ENCODE results near the gene PTPN4.

PTPN4 gene

DNA sequence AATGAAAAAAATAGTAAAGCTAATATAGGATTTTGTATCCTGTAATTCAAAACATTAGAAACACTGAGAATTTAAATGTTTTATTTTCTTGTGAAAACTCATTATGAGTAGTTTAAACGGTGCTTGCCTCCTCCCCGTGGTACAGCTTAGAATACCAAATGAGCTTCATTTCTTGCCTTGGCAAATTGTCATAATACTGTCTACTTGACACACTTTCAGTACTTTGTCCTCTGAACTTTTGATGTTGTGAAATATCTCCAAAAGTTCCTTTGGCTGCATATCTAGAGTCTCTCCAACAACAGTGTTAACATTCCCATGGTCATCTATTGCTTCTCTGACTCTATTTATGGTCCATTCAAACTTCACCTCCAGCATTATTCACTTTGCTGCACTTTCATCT is 191.2 kb downstream of the PTPN4 start:
- Histone ChIP-seq H3K4me2 (ENCODE audit: low read depth, low read length, poor library complexity, severe bottlenecking) (no peak overlapping the region), H4K20me1 (ENCODE audit: insufficient read depth, low read length, poor library complexity, severe bottlenecking) (no peaks in the 10 kb centered on the region), H3K36me3 (ENCODE audit: insufficient read depth, low read length) (peaks cover 26% of the 10 kb centered on the region), H3K9ac (ENCODE audit: low read depth, low read length, poor library complexity, severe bottlenecking) (no peak overlapping the region), H2AFZ (ENCODE audit: low read length) (no peak overlapping the region), H3K4me1 (ENCODE audit: insufficient read depth, low read length, poor library complexity, severe bottlenecking) (no peaks in the 10 kb centered on the region), H3K9me3 (ENCODE audit: insufficient read depth, low read depth, low read length) (no peaks in the 10 kb centered on the region), H3K79me2 (ENCODE audit: insufficient read depth, low read length) (no peaks in the 10 kb centered on the region), H3K9me2 (replicated peaks; ENCODE audit: low read depth, low read length) (no peaks in the 10 kb centered on the region), H3K4me3 (ENCODE audit: low read length, poor library complexity, severe bottlenecking) (no peak overlapping the region), H3K27me3 (ENCODE audit: insufficient read depth, low read length, poor library complexity, severe bottlenecking) (no peaks in the 10 kb centered on the region), H3F3A (ENCODE audit: low read depth) (no peaks in the 10 kb centered on the region)
- TF ChIP-seq, protein P1, sequence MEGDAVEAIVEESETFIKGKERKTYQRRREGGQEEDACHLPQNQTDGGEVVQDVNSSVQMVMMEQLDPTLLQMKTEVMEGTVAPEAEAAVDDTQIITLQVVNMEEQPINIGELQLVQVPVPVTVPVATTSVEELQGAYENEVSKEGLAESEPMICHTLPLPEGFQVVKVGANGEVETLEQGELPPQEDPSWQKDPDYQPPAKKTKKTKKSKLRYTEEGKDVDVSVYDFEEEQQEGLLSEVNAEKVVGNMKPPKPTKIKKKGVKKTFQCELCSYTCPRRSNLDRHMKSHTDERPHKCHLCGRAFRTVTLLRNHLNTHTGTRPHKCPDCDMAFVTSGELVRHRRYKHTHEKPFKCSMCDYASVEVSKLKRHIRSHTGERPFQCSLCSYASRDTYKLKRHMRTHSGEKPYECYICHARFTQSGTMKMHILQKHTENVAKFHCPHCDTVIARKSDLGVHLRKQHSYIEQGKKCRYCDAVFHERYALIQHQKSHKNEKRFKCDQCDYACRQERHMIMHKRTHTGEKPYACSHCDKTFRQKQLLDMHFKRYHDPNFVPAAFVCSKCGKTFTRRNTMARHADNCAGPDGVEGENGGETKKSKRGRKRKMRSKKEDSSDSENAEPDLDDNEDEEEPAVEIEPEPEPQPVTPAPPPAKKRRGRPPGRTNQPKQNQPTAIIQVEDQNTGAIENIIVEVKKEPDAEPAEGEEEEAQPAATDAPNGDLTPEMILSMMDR (conservative IDR thresholded peaks at IDR 0.05; ENCODE audit: low read length) = no peak
- no peak for TF ChIP-seq EZH2phosphoT487 (IDR thresholded peaks at IDR 0.05; ENCODE audit: borderline replicate concordance)

DNA sequence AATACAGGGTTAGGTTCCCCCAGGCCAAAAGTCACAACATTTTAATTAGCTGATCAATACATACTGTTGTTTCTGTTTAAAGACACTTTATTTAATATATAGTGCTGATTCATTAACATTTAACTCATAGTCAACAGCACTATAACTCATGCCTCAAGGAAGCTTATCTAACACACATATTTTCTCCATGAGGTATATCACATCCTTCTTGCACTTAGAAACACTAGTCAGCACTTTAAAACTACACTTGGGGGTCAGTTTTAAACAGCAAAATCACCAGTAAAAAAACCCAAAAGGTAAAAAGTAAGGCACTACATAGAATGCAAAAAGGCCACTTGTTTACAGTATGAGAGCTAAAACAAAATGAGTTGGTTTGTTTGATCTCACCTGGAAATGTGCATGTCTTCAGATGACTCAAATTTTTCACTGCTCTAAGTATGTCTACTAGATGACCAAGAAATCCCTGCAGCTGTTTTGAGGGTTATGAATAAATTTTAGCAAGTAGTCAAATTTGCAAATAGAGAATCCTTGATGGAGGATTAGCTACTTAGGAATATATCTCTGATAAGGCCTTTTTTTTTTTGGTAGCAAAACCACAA is 199.0 kb downstream of the PTPN4 start:
- Histone ChIP-seq H3K9ac (ENCODE audit: low read depth, low read length, poor library complexity, severe bottlenecking) (no peak overlapping the region), H3K4me3 (ENCODE audit: low read length, poor library complexity, severe bottlenecking) (no peak overlapping the region), H3K79me2 (ENCODE audit: insufficient read depth, low read length) (no peaks in the 10 kb centered on the region), H3K36me3 (ENCODE audit: insufficient read depth, low read length) (peaks cover 61% of the 10 kb centered on the region), H3F3A (ENCODE audit: low read depth) (no peaks in the 10 kb centered on the region), H3K9me3 (ENCODE audit: insufficient read depth, low read depth, low read length) (peaks cover 5% of the 10 kb centered on the region; the same call in 1 of the 2 replicates), H3K4me1 (ENCODE audit: insufficient read depth, low read length, poor library complexity, severe bottlenecking) (no peaks in the 10 kb centered on the region), H3K27me3 (ENCODE audit: insufficient read depth, low read length, poor library complexity, severe bottlenecking) (no peaks in the 10 kb centered on the region), H3K9me2 (replicated peaks; ENCODE audit: low read depth, low read length) (no peaks in the 10 kb centered on the region), H3K4me2 (ENCODE audit: low read depth, low read length, poor library complexity, severe bottlenecking) (no peak overlapping the region), H4K20me1 (ENCODE audit: insufficient read depth, low read length, poor library complexity, severe bottlenecking) (no peaks in the 10 kb centered on the region), H2AFZ (ENCODE audit: low read length) (no peak overlapping the region)
- TF ChIP-seq, protein P1 (conservative IDR thresholded peaks at IDR 0.05; ENCODE audit: low read length) = no peak
- TF ChIP-seq EZH2phosphoT487 (IDR thresholded peaks at IDR 0.05; ENCODE audit: borderline replicate concordance) = no peak

DNA sequence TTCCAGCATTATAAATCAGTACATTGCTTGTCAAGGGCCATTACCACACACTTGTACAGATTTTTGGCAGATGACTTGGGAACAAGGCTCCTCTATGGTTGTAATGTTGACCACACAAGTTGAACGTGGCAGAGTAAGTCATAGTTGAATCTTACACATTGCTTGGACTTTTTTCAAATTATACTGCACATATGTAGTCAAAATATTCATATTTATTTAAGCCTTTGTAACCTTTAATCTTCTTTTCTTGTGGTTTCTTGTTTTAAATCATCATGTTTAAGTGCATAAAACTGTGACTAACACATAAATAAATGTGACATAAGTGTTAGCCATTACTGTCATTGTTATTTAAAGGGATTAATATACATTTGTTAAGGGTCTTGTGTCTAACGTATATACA is 201.1 kb downstream of the PTPN4 start:
- peaks cover 5% of the 10 kb centered on the region; the same call in 1 of the 2 replicates for H3K9me3 ChIP-seq (ENCODE audit: insufficient read depth, low read depth, low read length)
- no peak overlapping the region for H3K4me2 ChIP-seq (ENCODE audit: low read depth, low read length, poor library complexity, severe bottlenecking)
- no peak overlapping the region for H3K9ac ChIP-seq (ENCODE audit: low read depth, low read length, poor library complexity, severe bottlenecking)
- no peaks in the 10 kb centered on the region for H3K27me3 ChIP-seq (ENCODE audit: insufficient read depth, low read length, poor library complexity, severe bottlenecking)
- no peak overlapping the region for H2AFZ ChIP-seq (ENCODE audit: low read length)
- H3F3A ChIP-seq (ENCODE audit: low read depth) = no peaks in the 10 kb centered on the region
- no peak overlapping the region for H3K4me3 ChIP-seq (ENCODE audit: low read length, poor library complexity, severe bottlenecking)
- no peaks in the 10 kb centered on the region for H3K9me2 ChIP-seq (replicated peaks; ENCODE audit: low read depth, low read length)
- no peaks in the 10 kb centered on the region for H4K20me1 ChIP-seq (ENCODE audit: insufficient read depth, low read length, poor library complexity, severe bottlenecking)
- H3K79me2 ChIP-seq (ENCODE audit: insufficient read depth, low read length) = no peaks in the 10 kb centered on the region
- no peaks in the 10 kb centered on the region for H3K4me1 ChIP-seq (ENCODE audit: insufficient read depth, low read length, poor library complexity, severe bottlenecking)
- peaks cover 63% of the 10 kb centered on the region; the same call in 1 of the 2 replicates for H3K36me3 ChIP-seq (ENCODE audit: insufficient read depth, low read length)
- TF ChIP-seq, protein P1 (conservative IDR thresholded peaks at IDR 0.05; ENCODE audit: low read length) = no peak
- no peak for TF ChIP-seq EZH2phosphoT487 (IDR thresholded peaks at IDR 0.05; ENCODE audit: borderline replicate concordance)

Data from Loucy (cell line).